ENCODE measurements around the gene OR5C1.

Gene OR5C1

DNA sequence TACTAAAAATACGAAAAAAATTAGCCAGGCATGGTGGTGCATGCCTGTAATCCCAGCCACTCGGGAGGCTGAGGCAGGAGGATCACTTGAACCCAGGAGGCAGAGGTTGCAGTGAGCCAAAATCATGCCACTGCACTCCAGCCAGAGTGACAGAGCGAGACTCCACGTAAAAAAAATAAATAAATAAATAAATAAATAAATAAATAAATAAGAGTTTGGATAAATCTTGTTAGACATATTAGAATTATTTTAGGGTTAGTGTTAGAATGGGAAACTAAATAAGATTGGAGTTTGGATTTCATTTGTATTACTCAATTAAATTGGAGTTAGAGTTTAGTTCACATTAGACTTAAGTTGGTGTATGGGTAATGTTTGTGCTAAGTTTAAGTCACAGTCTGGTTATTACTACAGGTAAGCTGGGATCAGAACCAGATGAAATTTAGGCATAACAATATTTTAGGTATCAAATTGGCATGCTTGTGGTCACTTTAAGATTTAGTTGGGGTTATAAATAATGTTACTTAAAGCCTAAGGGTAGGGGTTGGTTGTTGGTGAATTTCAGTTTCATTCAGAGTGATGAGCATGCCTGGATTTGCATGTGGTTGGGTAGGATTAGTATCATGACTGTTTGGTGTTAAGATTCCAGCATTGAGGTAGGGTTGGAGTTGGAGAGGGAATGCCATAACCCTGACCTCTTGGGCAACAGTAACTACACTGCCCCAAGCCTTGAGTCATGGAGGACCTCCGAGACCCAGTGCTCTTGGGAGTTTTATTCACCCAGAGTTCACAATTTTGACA lies 3.3 kb downstream of the OR5C1 start:
- in situ Hi-C loops (cut with HindIII; ENCODE audit: low sequenced_read_pairs) = no loop called here
- TF ChIP-seq, protein P1, sequence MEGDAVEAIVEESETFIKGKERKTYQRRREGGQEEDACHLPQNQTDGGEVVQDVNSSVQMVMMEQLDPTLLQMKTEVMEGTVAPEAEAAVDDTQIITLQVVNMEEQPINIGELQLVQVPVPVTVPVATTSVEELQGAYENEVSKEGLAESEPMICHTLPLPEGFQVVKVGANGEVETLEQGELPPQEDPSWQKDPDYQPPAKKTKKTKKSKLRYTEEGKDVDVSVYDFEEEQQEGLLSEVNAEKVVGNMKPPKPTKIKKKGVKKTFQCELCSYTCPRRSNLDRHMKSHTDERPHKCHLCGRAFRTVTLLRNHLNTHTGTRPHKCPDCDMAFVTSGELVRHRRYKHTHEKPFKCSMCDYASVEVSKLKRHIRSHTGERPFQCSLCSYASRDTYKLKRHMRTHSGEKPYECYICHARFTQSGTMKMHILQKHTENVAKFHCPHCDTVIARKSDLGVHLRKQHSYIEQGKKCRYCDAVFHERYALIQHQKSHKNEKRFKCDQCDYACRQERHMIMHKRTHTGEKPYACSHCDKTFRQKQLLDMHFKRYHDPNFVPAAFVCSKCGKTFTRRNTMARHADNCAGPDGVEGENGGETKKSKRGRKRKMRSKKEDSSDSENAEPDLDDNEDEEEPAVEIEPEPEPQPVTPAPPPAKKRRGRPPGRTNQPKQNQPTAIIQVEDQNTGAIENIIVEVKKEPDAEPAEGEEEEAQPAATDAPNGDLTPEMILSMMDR (IDR thresholded peaks at IDR 0.05; ENCODE audit: low read depth, low read length, missing control alignments) = no peak
- no peak overlapping the region for H3K4me3 ChIP-seq (ENCODE audit: low read depth, low read length)
- no peak for DNase-seq (ENCODE audit: low read depth)

DNA sequence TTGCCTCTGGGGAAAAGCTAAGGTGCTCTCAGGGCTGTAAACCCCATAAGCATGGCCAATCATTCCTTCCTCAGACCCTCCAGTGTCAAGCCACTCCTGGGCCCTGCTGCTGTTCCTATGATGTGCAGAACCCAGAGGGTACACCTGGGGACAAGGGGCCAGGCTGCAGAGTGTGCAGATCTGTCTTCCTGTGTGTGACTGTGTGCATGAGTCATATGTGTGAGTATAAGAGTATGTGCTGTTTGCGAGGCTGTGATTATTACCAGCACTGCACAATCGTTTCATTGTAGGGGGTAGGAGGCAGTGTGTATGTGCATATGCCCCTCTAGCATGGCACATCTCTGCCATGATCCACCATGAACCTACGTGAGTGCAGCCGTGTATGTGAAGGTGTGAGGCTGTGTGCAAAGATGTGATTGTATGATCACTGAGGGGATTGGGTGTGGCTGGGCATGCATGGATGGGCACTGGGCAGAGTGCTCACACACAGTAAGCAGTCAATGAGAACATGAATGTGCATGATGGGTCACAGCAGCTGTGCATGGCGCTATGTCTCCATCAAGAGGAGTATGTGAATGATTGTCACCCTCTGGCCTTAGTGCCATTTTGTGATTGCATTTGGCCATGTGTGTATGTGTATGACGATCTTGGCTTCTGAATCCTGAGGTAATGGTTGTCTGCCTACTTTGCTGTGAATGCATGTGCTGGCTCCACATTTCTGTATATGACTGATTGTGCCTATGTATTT lies 8.8 kb downstream of the OR5C1 start:
- no peak for DNase-seq (ENCODE audit: low read depth)
- H3K4me3 ChIP-seq (ENCODE audit: low read depth, low read length) = no peak overlapping the region
- TF ChIP-seq, protein P1 (IDR thresholded peaks at IDR 0.05; ENCODE audit: low read depth, low read length, missing control alignments) = no peak
- in situ Hi-C loops (cut with HindIII; ENCODE audit: low sequenced_read_pairs) = no loop called here

DNA sequence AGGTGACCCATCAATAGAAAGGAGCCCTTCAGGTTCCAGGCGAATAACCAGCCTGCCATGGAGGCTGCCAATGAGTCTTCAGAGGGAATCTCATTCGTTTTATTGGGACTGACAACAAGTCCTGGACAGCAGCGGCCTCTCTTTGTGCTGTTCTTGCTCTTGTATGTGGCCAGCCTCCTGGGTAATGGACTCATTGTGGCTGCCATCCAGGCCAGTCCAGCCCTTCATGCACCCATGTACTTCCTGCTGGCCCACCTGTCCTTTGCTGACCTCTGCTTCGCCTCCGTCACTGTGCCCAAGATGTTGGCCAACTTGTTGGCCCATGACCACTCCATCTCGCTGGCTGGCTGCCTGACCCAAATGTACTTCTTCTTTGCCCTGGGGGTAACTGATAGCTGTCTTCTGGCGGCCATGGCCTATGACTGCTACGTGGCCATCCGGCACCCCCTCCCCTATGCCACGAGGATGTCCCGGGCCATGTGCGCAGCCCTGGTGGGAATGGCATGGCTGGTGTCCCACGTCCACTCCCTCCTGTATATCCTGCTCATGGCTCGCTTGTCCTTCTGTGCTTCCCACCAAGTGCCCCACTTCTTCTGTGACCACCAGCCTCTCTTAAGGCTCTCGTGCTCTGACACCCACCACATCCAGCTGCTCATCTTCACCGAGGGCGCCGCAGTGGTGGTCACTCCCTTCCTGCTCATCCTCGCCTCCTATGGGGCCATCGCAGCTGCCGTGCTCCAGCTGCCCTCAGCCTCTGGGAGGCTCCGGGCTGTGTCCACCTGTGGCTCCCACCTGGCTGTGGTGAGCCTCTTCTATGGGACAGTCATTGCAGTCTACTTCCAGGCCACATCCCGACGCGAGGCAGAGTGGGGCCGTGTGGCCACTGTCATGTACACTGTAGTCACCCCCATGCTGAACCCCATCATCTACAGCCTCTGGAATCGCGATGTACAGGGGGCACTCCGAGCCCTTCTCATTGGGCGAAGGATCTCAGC lies 11.6 kb downstream of the OR5C1 start, which contains the start of gene OR1K1:
TSS of gene OR1K1 (plus strand) at position 58 of the 995 bp plus-strand sequence. CDS start at position 58, 0 bp downstream.
- TF ChIP-seq, protein P1 (IDR thresholded peaks at IDR 0.05; ENCODE audit: low read depth, low read length, missing control alignments) = no peak
- no peak for DNase-seq (ENCODE audit: low read depth)
- no peak within 1 kb of the TSS for H3K4me3 ChIP-seq (ENCODE audit: low read depth, low read length)
- in situ Hi-C loops (cut with HindIII; ENCODE audit: low sequenced_read_pairs) = no loop called here

DNA sequence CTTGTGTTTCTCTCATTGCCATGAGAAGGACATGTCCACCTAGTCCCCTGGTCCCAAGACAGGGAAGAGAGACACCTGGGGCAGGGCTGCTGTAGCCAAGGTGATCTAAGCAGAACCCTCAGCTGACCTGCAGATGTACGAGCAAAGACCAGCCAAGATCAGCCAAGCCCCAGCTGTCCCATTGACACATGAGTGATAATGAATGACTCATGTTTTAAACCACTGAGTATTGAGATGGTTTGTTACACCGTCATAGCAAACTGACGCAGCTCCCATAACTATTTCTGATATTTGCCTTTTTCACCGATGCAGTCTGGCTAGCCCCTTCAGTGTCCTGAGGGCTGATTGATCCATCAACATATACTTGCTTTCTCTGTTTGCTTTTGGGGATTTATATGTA lies 17.9 kb downstream of the OR5C1 start:
- TF ChIP-seq, protein P1 (IDR thresholded peaks at IDR 0.05; ENCODE audit: low read depth, low read length, missing control alignments) = no peak
- no peak overlapping the region for H3K4me3 ChIP-seq (ENCODE audit: low read depth, low read length)
- in situ Hi-C loops (cut with HindIII; ENCODE audit: low sequenced_read_pairs) = no loop called here
- no peak for DNase-seq (ENCODE audit: low read depth)

- DNase-seq (ENCODE audit: low read depth) = no peak
These were observed 18.7 kb downstream of the OR5C1 start for GRCh38 chr9:122807271-122807900.

More at GRCh38 chr9:122807271-122807900, 18.7 kb downstream of the OR5C1 start:
- in situ Hi-C loops (cut with HindIII; ENCODE audit: low sequenced_read_pairs) = no loop called here
- TF ChIP-seq, protein P1 (IDR thresholded peaks at IDR 0.05; ENCODE audit: low read depth, low read length, missing control alignments) = no peak
- H3K4me3 ChIP-seq (ENCODE audit: low read depth, low read length) = no peak overlapping the region

All from astrocyte of the cerebellum (primary cell).